ENCODE measurements around the gene STARD10. TPM values are rescaled to one million over a fixed set of nuclear protein-coding genes. Genes with fewer than 3 reads are reported as not detected.
"Not testable (repeated sequence)": the region's sequence is repeated elsewhere in the genome, so short reads cannot be mapped to it uniquely, and the experiment has no call there.

The STARD10 gene
- total RNA-seq, 1 experiment from 2014 or later: 58.4 TPM

DNA sequence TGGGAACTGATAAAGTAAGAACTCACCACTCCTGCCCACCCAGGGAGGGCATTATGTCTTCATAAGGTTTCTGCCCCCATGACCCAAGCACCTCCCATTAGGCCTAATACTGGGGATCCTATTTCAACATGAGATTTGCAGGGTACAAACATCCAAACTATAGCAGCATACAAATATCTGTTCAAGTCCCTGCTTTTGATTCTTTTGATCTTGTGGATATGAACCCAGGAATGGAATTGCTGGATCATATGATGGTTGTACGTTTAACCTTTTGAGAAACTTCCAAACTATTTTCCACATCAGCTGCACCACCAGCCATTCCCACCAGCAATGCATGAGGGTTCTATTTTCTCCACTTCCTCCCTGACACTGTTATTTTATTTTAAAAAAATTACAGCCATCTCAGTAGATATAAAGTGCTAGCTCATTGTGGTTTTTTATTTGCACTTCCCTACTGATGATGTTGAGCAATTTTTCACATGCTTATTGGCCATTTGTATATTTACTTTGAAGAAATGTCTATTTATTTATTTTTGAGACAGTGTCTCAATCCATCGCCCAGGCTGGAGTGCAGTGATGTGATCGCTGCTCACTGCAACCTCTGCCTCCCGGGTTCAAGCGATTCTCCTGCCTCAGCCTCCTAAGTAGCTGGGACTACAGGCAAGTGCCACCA, 13.3 kb upstream of the STARD10 start (continued):
- TF ChIP-seq ZBTB33 (IDR thresholded peaks at IDR 0.05; ENCODE audit: extremely low read depth, insufficient replicate concordance, low read length) (no peak), JUND (IDR thresholded peaks at IDR 0.05) (no peak), FOSL1 (IDR thresholded peaks at IDR 0.05; ENCODE audit: low read depth) (no peak), POLR2A (IDR thresholded peaks at IDR 0.05; ENCODE audit: borderline replicate concordance, extremely low read depth, insufficient read depth, insufficient read length) (no peak), ELF1 (IDR thresholded peaks at IDR 0.05; ENCODE audit: borderline replicate concordance, low read depth) (no peak), EGR1 (IDR thresholded peaks at IDR 0.05; ENCODE audit: low read depth) (no peak), CBX3 (IDR thresholded peaks at IDR 0.05; ENCODE audit: low read depth) (no peak), MAX (IDR thresholded peaks at IDR 0.05) (no peak), SRF (IDR thresholded peaks at IDR 0.05; ENCODE audit: low read depth) (no peak), EZH2 (IDR thresholded peaks at IDR 0.05) (no peak)

DNA sequence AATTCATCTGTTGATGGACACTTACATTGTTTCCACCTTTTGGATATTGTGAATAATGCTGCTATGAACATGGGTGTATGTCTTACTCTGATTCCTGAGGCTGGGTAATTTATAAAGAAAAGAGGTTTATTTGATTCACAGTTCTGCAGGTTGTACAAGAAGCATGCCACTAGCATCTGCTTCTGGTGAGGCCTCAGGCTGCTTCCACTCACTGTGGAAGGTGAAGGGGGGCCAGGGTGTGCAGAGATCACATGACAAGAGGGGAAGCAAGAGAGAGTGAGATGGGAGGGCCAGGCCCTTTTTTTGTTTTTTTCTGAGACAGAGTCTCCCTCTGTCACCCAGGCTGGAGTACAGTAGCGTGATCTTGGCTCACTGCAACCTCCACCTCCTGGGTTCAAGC, 12.5 kb upstream of the STARD10 start:
- H3K9me3 ChIP-seq (ENCODE audit: control insufficient read depth in 1 of 2, insufficient read depth in 1 of 2, low read depth in 1 of 2, low read length in 2 of 2); H3K79me2 ChIP-seq (ENCODE audit: insufficient read depth, low read length); intact Hi-C loops (cut with micrococcal nuclease); H3K4me2 ChIP-seq (ENCODE audit: low read length); CTCF ChIA-PET; H2AFZ ChIP-seq (ENCODE audit: low read depth, low read length, poor library complexity, severe bottlenecking); RAD21 ChIA-PET (ENCODE audit: low non-redundant PET in 1 of 2, low total read pairs in 2 of 2, uncharacterized antibody in 2 of 2, unreplicated experiment in 2 of 2); H4K20me1 ChIP-seq (ENCODE audit: insufficient read depth); H3K9ac ChIP-seq (ENCODE audit: low read length); BruUV-seq (replicated peaks); H3K9me2 ChIP-seq (ENCODE audit: insufficient read depth); POLR2A ChIA-PET; H3K27me3 ChIP-seq (ENCODE audit: insufficient read depth, low read length); H3K27ac ChIP-seq (ENCODE audit: low read depth, low read length); DNase-seq (ENCODE audit: low read depth, low spot score); H3K4me3 ChIP-seq (replicated peaks in 1 of 2; ENCODE audit: low read depth in 1 of 2, low read length in 2 of 2); ATAC-seq; H3K4me1 ChIP-seq (ENCODE audit: control insufficient read depth in 1 of 2, insufficient read depth in 2 of 2, low read length in 2 of 2); H3K36me3 ChIP-seq (ENCODE audit: control insufficient read depth in 1 of 2, insufficient read depth in 2 of 2, low read length in 2 of 2): not testable (repeated sequence)

Measured in HCT116 (cell line).